ENCODE data around the gene LAMB1.

Gene LAMB1

GRCh38 chr7:107949443-107949935, 53.5 kb downstream of the LAMB1 start:
- no peak overlapping the region for H3K4me3 ChIP-seq (ENCODE audit: low read depth, low read length)
- DNase-seq (ENCODE audit: low read depth), result no peak
- no peak for TF ChIP-seq CTCF (conservative IDR thresholded peaks at IDR 0.05; ENCODE audit: low read depth, low read length)

GRCh38 chr7:107948645-107949442, 54.1 kb downstream of the LAMB1 start:
- peak; percentile 87 for DNase-seq (ENCODE audit: low read depth)
- H3K4me3 ChIP-seq (ENCODE audit: low read depth, low read length), result no peak overlapping the region
- no peak for TF ChIP-seq CTCF (conservative IDR thresholded peaks at IDR 0.05; ENCODE audit: low read depth, low read length)

- TF ChIP-seq CTCF (conservative IDR thresholded peaks at IDR 0.05; ENCODE audit: low read depth, low read length), result no peak
- no peak overlapping the region for H3K4me3 ChIP-seq (ENCODE audit: low read depth, low read length)
Observed at GRCh38 chr7:107946881-107947280, 56.1 kb downstream of the LAMB1 start.

GRCh38 chr7:107946451-107946850, 56.5 kb downstream of the LAMB1 start:
- peak; percentile 74 for DNase-seq (ENCODE audit: low read depth)
- no peak overlapping the region for H3K4me3 ChIP-seq (ENCODE audit: low read depth, low read length)
- peak; percentile 18 for TF ChIP-seq CTCF (conservative IDR thresholded peaks at IDR 0.05; ENCODE audit: low read depth, low read length)

More at GRCh38 chr7:107946881-107947280, 56.1 kb downstream of the LAMB1 start:
- no peak for DNase-seq (ENCODE audit: low read depth)

GRCh38 chr7:107945332-107945731, 57.6 kb downstream of the LAMB1 start:
- no peak overlapping the region for H3K4me3 ChIP-seq (ENCODE audit: low read depth, low read length)
- TF ChIP-seq CTCF (conservative IDR thresholded peaks at IDR 0.05; ENCODE audit: low read depth, low read length), result no peak
- DNase-seq (ENCODE audit: low read depth), result no peak

- no peak for DNase-seq (ENCODE audit: low read depth)
- no peak overlapping the region for H3K4me3 ChIP-seq (ENCODE audit: low read depth, low read length)
- TF ChIP-seq CTCF (conservative IDR thresholded peaks at IDR 0.05; ENCODE audit: low read depth, low read length), result no peak
Observed at GRCh38 chr7:107944411-107945169, 58.4 kb downstream of the LAMB1 start.

Measured in choroid plexus epithelial cell (primary cell).